ENCODE data around the gene ARSG.

GRCh38 chr17:68318103-68318991 is 27.1 kb downstream of the ARSG start:
- TF ChIP-seq, protein P1, sequence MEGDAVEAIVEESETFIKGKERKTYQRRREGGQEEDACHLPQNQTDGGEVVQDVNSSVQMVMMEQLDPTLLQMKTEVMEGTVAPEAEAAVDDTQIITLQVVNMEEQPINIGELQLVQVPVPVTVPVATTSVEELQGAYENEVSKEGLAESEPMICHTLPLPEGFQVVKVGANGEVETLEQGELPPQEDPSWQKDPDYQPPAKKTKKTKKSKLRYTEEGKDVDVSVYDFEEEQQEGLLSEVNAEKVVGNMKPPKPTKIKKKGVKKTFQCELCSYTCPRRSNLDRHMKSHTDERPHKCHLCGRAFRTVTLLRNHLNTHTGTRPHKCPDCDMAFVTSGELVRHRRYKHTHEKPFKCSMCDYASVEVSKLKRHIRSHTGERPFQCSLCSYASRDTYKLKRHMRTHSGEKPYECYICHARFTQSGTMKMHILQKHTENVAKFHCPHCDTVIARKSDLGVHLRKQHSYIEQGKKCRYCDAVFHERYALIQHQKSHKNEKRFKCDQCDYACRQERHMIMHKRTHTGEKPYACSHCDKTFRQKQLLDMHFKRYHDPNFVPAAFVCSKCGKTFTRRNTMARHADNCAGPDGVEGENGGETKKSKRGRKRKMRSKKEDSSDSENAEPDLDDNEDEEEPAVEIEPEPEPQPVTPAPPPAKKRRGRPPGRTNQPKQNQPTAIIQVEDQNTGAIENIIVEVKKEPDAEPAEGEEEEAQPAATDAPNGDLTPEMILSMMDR (IDR thresholded peaks at IDR 0.05) = no peak
- TF ChIP-seq EZH2 (IDR thresholded peaks at IDR 0.05; ENCODE audit: borderline replicate concordance, insufficient read depth, low read depth, low read length, poor library complexity, severe bottlenecking) = no peak

Data from B cell (primary cell).